ENCODE measurements around the gene TSPAN18. TPM values are rescaled to one million over a fixed set of nuclear protein-coding genes. Genes with fewer than 3 reads are reported as not detected.

TSPAN18 gene
- total and polyA plus RNA-seq, 2 of the 4 experiments (the other 2 are of a cell fraction), result 0.36 to 1.1 TPM

DNA sequence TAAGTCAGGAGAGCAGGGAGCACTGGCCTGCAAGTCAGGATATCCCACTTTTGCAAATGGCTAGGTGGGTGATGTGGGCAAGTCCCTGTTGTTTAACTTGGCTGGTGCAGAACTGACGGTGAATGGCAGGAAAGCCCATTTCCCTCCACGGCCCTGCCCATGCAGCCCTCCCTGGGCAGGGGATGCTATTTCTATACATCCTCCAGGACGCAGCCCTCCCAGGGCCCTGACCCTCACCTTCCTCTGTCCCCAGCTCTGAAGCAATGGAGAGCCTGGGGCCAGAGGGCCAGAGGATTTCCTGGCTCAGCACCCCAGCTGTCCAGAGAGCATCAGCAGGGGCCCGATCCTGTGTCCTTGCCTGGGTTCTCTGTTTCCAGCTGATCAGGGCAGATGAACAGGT lies 91.3 kb downstream of the TSPAN18 start:
- Histone ChIP-seq H3K4me2 (ENCODE audit: low read depth, low read length) (no peak overlapping the region), H2AK5ac (ENCODE audit: low read depth, low read length) (no peak overlapping the region), H3K27ac (ENCODE audit: insufficient read depth, low read length) (no peak overlapping the region), H3K23ac (ENCODE audit: low read depth, low read length) (no peak overlapping the region), H2BK120ac (ENCODE audit: low read depth, low read length) (no peak overlapping the region), H3K9me3 (ENCODE audit: control insufficient read depth, insufficient read depth, low read length) (peaks cover 3% of the 10 kb centered on the region; the same call in 1 of the 2 replicates), H3K4me3 (ENCODE audit: insufficient read depth, low read depth, low read length) (no peak overlapping the region), H2AFZ (replicated peaks; ENCODE audit: low read length, poor library complexity) (no peak overlapping the region), H4K5ac (ENCODE audit: low read depth, low read length) (no peak overlapping the region), H2AK9ac (replicated peaks; ENCODE audit: low read depth, low read length, poor library complexity) (no peak overlapping the region), H3K27me3 (ENCODE audit: control insufficient read depth, insufficient read depth, low read length) (peaks cover 7% of the 10 kb centered on the region), H3K9ac (ENCODE audit: low read depth, low read length) (no peak overlapping the region), H3K14ac (replicated peaks; ENCODE audit: low read depth, low read length) (no peak overlapping the region), H3K36me3 (ENCODE audit: control insufficient read depth, insufficient read depth, low read length) (no peaks in the 10 kb centered on the region), H2BK20ac (ENCODE audit: low read depth, low read length) (no peak overlapping the region), H3K18ac (ENCODE audit: low read depth, low read length) (no peak overlapping the region), H3K4me1 (ENCODE audit: control insufficient read depth, insufficient read depth, low read length) (peaks cover 2% of the 10 kb centered on the region; the same call in 1 of the 2 replicates), H3K56ac (ENCODE audit: extremely low read depth, insufficient read depth, low read length) (no peak overlapping the region), H3K4ac (ENCODE audit: low read depth, low read length) (no peak overlapping the region), H3K79me1 (ENCODE audit: low read depth in 1 of 2, low read length in 2 of 2) (no peaks in the 10 kb centered on the region), H4K8ac (ENCODE audit: low read depth in 2 of 2, low read length in 2 of 2) (no peak overlapping the region), H2BK5ac (ENCODE audit: low read depth, low read length, poor library complexity, severe bottlenecking) (no peak overlapping the region), H4K91ac (ENCODE audit: insufficient read depth, low read depth, low read length) (no peak overlapping the region), H4K20me1 (ENCODE audit: insufficient read depth, low read length) (no peaks in the 10 kb centered on the region), H2BK15ac (ENCODE audit: low read depth, low read length) (no peak overlapping the region), H3K9me1 (ENCODE audit: insufficient read depth, low read length) (no peaks in the 10 kb centered on the region)
- no TSS peak for BruUV-seq (replicated peaks)
- intact Hi-C loops (cut with micrococcal nuclease) (no loop called here), dilution Hi-C loops (cut with HindIII; ENCODE audit: low sequenced_read_pairs, unreplicated experiment) (no loop called here), in situ Hi-C loops (cut with MboI; ENCODE audit: low sequenced_read_pairs) (no loop called here)
- ChIA-PET CTCF (no interaction called here), POLR2A (ENCODE audit: unreplicated experiment) (no interaction called here)
- no CpG with 5 or more reads among the region's 4 CpGs for WGBS, 2 experiments (ENCODE audit: extremely low coverage in 2 of 2, insufficient read length in 1 of 2)
- DNase-seq (no peak), ATAC-seq (ENCODE audit: low read depth) (no peak)
- TF ChIP-seq, protein P1, sequence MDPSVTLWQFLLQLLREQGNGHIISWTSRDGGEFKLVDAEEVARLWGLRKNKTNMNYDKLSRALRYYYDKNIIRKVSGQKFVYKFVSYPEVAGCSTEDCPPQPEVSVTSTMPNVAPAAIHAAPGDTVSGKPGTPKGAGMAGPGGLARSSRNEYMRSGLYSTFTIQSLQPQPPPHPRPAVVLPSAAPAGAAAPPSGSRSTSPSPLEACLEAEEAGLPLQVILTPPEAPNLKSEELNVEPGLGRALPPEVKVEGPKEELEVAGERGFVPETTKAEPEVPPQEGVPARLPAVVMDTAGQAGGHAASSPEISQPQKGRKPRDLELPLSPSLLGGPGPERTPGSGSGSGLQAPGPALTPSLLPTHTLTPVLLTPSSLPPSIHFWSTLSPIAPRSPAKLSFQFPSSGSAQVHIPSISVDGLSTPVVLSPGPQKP (IDR thresholded peaks at IDR 0.05; ENCODE audit: borderline replicate concordance, low read depth, low read length), result no peak
- TF ChIP-seq CEBPB (IDR thresholded peaks at IDR 0.05; ENCODE audit: low read depth, low read length), result no peak
- no peak for TF ChIP-seq NFE2L2 (IDR thresholded peaks at IDR 0.05; ENCODE audit: low read depth, low read length)
- TF ChIP-seq, protein P2, sequence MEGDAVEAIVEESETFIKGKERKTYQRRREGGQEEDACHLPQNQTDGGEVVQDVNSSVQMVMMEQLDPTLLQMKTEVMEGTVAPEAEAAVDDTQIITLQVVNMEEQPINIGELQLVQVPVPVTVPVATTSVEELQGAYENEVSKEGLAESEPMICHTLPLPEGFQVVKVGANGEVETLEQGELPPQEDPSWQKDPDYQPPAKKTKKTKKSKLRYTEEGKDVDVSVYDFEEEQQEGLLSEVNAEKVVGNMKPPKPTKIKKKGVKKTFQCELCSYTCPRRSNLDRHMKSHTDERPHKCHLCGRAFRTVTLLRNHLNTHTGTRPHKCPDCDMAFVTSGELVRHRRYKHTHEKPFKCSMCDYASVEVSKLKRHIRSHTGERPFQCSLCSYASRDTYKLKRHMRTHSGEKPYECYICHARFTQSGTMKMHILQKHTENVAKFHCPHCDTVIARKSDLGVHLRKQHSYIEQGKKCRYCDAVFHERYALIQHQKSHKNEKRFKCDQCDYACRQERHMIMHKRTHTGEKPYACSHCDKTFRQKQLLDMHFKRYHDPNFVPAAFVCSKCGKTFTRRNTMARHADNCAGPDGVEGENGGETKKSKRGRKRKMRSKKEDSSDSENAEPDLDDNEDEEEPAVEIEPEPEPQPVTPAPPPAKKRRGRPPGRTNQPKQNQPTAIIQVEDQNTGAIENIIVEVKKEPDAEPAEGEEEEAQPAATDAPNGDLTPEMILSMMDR (conservative IDR thresholded peaks at IDR 0.05; ENCODE audit: low read depth, low read length), result no peak
- TF ChIP-seq FOS (IDR thresholded peaks at IDR 0.05; ENCODE audit: low read depth, low read length), result no peak
- TF ChIP-seq SMC3 (IDR thresholded peaks at IDR 0.05; ENCODE audit: low read depth, low read length), result no peak
- TF ChIP-seq BHLHE40 (IDR thresholded peaks at IDR 0.05; ENCODE audit: low read depth, low read length), result no peak
- TF ChIP-seq MXI1 (IDR thresholded peaks at IDR 0.05; ENCODE audit: borderline replicate concordance, low read depth, low read length), result no peak
- TF ChIP-seq, protein P3, sequence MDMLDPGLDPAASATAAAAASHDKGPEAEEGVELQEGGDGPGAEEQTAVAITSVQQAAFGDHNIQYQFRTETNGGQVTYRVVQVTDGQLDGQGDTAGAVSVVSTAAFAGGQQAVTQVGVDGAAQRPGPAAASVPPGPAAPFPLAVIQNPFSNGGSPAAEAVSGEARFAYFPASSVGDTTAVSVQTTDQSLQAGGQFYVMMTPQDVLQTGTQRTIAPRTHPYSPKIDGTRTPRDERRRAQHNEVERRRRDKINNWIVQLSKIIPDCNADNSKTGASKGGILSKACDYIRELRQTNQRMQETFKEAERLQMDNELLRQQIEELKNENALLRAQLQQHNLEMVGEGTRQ (IDR thresholded peaks at IDR 0.05; ENCODE audit: low read depth, low read length), result no peak
- TF ChIP-seq MAFK (IDR thresholded peaks at IDR 0.05; ENCODE audit: low read depth, low read length), result no peak
- TF ChIP-seq RCOR1 (IDR thresholded peaks at IDR 0.05; ENCODE audit: insufficient replicate concordance, low read length), result no peak
- no peak for TF ChIP-seq RFX5 (IDR thresholded peaks at IDR 0.05; ENCODE audit: low read depth, low read length)
- no peak for TF ChIP-seq MAZ (IDR thresholded peaks at IDR 0.05; ENCODE audit: borderline replicate concordance, low read depth, low read length)
- no peak for TF ChIP-seq CHD1 (IDR thresholded peaks at IDR 0.05; ENCODE audit: low read depth, low read length)
- no peak for TF ChIP-seq RAD21 (IDR thresholded peaks at IDR 0.05; ENCODE audit: low read length)
- TF ChIP-seq POLR2A (IDR thresholded peaks at IDR 0.05; ENCODE audit: low read depth, low read length), result no peak

Data from IMR-90 (cell line).